ENCODE measurements around the gene RLN3.

The RLN3 gene

DNA sequence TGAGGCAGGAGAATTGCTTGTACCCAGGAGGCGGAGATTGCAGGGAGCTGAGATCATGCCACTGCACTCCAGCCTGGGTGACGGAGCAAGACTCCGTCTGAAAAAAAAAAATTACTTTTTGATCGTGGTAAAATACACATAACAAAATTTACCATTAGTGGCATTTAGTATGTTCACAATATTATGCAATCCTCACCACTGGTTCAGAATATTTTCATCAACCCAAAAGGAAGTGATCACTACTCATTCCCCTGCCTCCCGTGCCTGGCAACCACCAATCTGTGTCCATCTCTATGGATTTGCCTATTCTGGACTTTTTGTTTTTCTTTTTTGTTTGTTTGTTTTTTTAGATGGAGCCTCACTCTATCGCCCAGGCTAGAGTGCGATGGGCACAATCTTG is 35.2 kb downstream of the RLN3 start:
- no peak for DNase-seq (ENCODE audit: low read depth)
- H3K4me3 ChIP-seq (ENCODE audit: low read depth, low read length) = no peak overlapping the region
- no peak for TF ChIP-seq POLR2A (IDR thresholded peaks at IDR 0.05; ENCODE audit: extremely low read depth, insufficient read length)
- no peak for TF ChIP-seq CTCF (IDR thresholded peaks at IDR 0.05; ENCODE audit: low read depth, low read length)
- TF ChIP-seq MYC (IDR thresholded peaks at IDR 0.05; ENCODE audit: low read depth, low read length) = no peak
- no peak for TF ChIP-seq MAX (IDR thresholded peaks at IDR 0.05; ENCODE audit: low read depth, low read length)

GRCh38 chr19:14066134-14066533 is 38.2 kb downstream of the RLN3 start:
- no peak overlapping the region for H3K4me3 ChIP-seq (ENCODE audit: low read depth, low read length)
- DNase-seq (ENCODE audit: low read depth) = no peak
- TF ChIP-seq MAX (IDR thresholded peaks at IDR 0.05; ENCODE audit: low read depth, low read length) = no peak
- TF ChIP-seq POLR2A (IDR thresholded peaks at IDR 0.05; ENCODE audit: extremely low read depth, insufficient read length) = no peak
- TF ChIP-seq CTCF (IDR thresholded peaks at IDR 0.05; ENCODE audit: low read depth, low read length) = no peak
- TF ChIP-seq MYC (IDR thresholded peaks at IDR 0.05; ENCODE audit: low read depth, low read length) = no peak

DNA sequence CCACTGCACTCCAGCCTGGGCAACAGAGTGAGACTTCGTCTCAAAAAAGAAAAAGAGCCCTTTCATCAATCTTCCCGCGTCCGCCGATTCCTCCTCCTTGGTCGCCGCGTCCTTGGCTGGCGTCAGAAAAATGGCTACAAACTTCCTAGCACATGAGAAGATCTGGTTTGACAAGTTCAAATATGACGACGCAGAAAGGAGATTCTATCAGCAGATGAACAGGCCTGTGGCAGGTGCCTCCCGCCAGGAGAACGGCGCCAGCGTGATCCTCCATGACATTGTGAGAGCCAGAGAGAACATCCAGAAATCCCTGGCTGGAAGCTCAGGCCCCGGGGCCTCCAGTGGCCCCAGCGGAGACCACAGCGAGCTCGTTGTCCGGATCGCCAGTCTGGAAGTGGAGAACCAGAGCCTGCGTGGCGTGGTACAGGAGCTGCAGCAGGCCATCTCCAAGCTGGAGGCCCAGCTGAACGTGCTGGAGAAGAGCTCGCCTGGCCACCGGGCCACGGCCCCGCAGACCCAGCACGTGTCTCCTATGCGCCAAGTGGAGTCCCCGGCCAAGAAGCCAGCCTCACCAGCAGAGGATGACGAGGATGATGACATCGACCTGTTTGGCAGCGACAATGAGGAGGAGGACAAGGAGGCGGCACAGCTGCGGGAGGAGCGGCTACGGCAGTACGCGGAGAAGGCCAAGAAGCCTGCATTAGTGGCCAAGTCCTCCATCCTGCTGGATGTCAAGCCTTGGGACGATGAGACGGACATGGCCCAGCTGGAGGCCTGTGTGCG is 42.5 kb downstream of the RLN3 start:
- no peak for DNase-seq (ENCODE audit: low read depth)
- TF ChIP-seq MAX (IDR thresholded peaks at IDR 0.05; ENCODE audit: low read depth, low read length) (no peak), POLR2A (IDR thresholded peaks at IDR 0.05; ENCODE audit: extremely low read depth, insufficient read length) (no peak)
- no peak overlapping the region for H3K4me3 ChIP-seq (ENCODE audit: low read depth, low read length)

- H3K4me3 ChIP-seq (ENCODE audit: low read depth, low read length) = peak within 1 kb of the TSS; percentile 47
- TF ChIP-seq MYC (IDR thresholded peaks at IDR 0.05; ENCODE audit: low read depth, low read length) = no peak
- 0 out of 2 replicates have a peak, but pooled peaks have one; percentile 5 for TF ChIP-seq MAX (IDR thresholded peaks at IDR 0.05; ENCODE audit: low read depth, low read length)
- no peak for TF ChIP-seq CTCF (IDR thresholded peaks at IDR 0.05; ENCODE audit: low read depth, low read length)
- TF ChIP-seq POLR2A (IDR thresholded peaks at IDR 0.05; ENCODE audit: extremely low read depth, insufficient read length) = no peak
- DNase-seq (ENCODE audit: low read depth) = peak; percentile 54
Measured at GRCh38 chr19:14072535-14073260, 44.8 kb downstream of the RLN3 start, which contains the start of gene MISP3. Gene MISP3, plus strand, starts transcription at chr19:14072786. Its CDS starts 524 bp downstream, at chr19:14073310.

- H3K4me3 ChIP-seq (ENCODE audit: low read depth, low read length) = peak overlapping the region; percentile 47
- peak; percentile 81 for DNase-seq (ENCODE audit: low read depth)
- TF ChIP-seq POLR2A (IDR thresholded peaks at IDR 0.05; ENCODE audit: extremely low read depth, insufficient read length) (no peak), MYC (IDR thresholded peaks at IDR 0.05; ENCODE audit: low read depth, low read length) (no peak), MAX (IDR thresholded peaks at IDR 0.05; ENCODE audit: low read depth, low read length) (no peak), CTCF (IDR thresholded peaks at IDR 0.05; ENCODE audit: low read depth, low read length) (peak; percentile 15)
Measured at GRCh38 chr19:14073261-14073924, 45.4 kb downstream of the RLN3 start.

All from NB4 (cell line).